HUES6 (cell line): Measurements from ENCODE around the gene MYL4.

Source experiments
- H3K27ac ChIP-seq: 2 replicates; pipeline ENCODE4 v1.7.0; 2013; ENCODE audit warnings: low read depth, mild to moderate bottlenecking, low read length, inconsistent platforms
- H3K27me3 ChIP-seq: 2 replicates; pipeline ENCODE4 v1.6.1; 2013; ENCODE audit warnings: low read length; ENCODE audit not compliant: control insufficient read depth, insufficient read depth
- H3K36me3 ChIP-seq: 2 replicates; pipeline ENCODE4 v1.6.1; 2013; ENCODE audit warnings: low read length; ENCODE audit not compliant: control insufficient read depth, insufficient read depth
- H3K4me1 ChIP-seq: 2 replicates; pipeline ENCODE4 v1.6.1; 2013; ENCODE audit warnings: low read length; ENCODE audit not compliant: control insufficient read depth, insufficient read depth
- H3K4me3 ChIP-seq: 2 replicates; pipeline ENCODE4 v1.5.1; 2013; ENCODE audit warnings: low read depth, low read length
- H3K9ac ChIP-seq: one replicate; pipeline ENCODE4 v1.6.1; 2013; ENCODE audit warnings: mild to moderate bottlenecking, low read length
- H3K9me3 ChIP-seq: 2 replicates; pipeline ENCODE4 v1.6.1; 2013; ENCODE audit warnings: low read depth, low read length; ENCODE audit not compliant: control insufficient read depth, insufficient read depth

MYL4 gene

DNA sequence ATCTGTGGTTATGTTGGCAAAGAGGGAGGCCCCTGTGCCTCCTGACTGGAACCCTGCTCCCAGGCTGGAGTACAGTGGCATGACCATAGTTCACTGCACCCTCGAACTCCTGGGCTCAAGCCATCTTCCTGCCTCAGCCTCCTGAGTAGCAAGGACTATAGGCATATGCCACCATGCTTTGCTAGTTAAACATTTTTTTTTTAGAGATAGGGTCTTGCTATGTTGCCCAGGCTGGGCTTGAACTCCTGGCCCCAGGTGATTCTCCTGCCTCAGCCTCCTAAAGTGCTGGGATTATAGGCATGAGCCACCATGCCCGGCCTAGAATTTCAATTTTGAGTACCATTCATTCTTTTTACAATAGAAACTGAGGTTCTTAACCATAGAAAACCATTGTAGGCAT, 23.3 kb downstream of the MYL4 start:
- peaks cover 14% of the 10 kb centered on the region for H3K27me3 ChIP-seq
- H3K9me3 ChIP-seq = no peaks in the 10 kb centered on the region
- H3K4me1 ChIP-seq = peaks cover 4% of the 10 kb centered on the region
- no peaks in the 10 kb centered on the region for H3K36me3 ChIP-seq
- no peak overlapping the region for H3K9ac ChIP-seq
- H3K4me3 ChIP-seq = no peak overlapping the region
- H3K27ac ChIP-seq = no peak overlapping the region

GRCh38 chr17:47235506-47235905, 26.4 kb downstream of the MYL4 start:
- Histone ChIP-seq H3K4me1 (no peaks in the 10 kb centered on the region; the same call in 1 of the 2 replicates), H3K36me3 (no peaks in the 10 kb centered on the region), H3K4me3 (no peak overlapping the region), H3K27ac (no peak overlapping the region), H3K27me3 (peaks cover 8% of the 10 kb centered on the region), H3K9ac (no peak overlapping the region), H3K9me3 (no peaks in the 10 kb centered on the region)

GRCh38 chr17:47235923-47236322, 26.8 kb downstream of the MYL4 start:
- no peak overlapping the region for H3K9ac ChIP-seq
- no peaks in the 10 kb centered on the region; the same call in 1 of the 2 replicates for H3K4me1 ChIP-seq
- no peaks in the 10 kb centered on the region for H3K36me3 ChIP-seq
- no peaks in the 10 kb centered on the region for H3K9me3 ChIP-seq
- no peak overlapping the region for H3K4me3 ChIP-seq
- no peak overlapping the region for H3K27ac ChIP-seq
- H3K27me3 ChIP-seq = peaks cover 5% of the 10 kb centered on the region

- Histone ChIP-seq H3K9ac (no peak overlapping the region), H3K27me3 (no peaks in the 10 kb centered on the region), H3K9me3 (no peaks in the 10 kb centered on the region), H3K36me3 (no peaks in the 10 kb centered on the region), H3K4me1 (no peaks in the 10 kb centered on the region; the same call in 1 of the 2 replicates), H3K27ac (no peak overlapping the region), H3K4me3 (no peak overlapping the region)
Measured at GRCh38 chr17:47237841-47238240, 28.7 kb downstream of the MYL4 start.

DNA sequence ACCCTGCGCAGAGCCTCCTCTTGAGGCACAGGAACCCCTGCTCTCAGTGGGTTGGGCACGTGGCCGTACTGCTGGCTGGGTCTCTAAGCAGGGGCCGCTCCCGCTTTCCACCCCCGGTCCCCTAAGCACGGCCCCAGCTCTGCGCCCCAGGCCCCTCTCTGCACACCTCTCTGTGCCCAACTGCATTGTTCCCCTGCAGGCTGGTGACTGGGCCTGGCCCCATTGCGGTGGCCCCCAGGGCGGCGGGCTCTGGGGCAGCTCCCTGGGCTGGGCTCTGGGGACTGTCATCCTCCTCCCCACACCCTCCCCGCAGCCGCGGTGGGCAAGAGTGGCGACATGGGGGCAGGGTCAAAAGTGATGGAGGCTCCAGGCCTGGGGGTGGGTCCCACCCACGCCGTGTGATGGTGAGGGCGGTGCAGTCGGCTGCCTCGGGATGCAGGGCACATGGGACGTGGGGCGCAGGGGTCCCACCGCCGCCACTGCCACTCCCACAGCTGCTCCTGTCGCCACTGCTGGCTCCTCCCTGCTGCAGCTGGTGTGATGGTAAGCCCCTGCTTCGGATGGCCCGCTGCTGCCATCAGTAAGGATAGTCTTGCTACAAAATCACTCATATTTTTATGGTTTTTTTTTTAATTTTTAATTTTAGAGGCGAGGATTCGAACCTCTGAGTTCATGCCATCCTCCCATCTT, 29.3 kb downstream of the MYL4 start:
- Histone ChIP-seq H3K27ac (no peak overlapping the region), H3K27me3 (no peaks in the 10 kb centered on the region), H3K4me3 (no peak overlapping the region), H3K36me3 (no peaks in the 10 kb centered on the region), H3K9ac (no peak overlapping the region), H3K4me1 (no peaks in the 10 kb centered on the region; the same call in 1 of the 2 replicates), H3K9me3 (no peaks in the 10 kb centered on the region)

DNA sequence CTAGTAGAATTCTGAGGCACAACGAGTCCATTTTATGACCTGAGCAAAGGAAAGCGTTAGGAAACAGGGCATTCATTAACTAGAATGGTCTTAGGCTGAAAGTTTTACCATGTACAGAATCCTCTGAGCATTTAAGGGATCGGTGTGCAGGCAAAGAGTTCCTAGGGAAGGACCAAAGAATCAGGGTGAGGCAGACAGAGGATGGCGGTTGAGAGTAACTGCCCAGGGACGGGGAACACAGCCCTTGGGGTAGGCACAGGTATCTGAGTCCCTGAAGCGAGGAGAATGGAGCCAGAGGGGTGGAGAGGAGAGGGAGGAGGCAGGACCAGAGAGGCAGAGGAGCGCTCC, 30.4 kb downstream of the MYL4 start:
- Histone ChIP-seq H3K27ac (no peak overlapping the region), H3K4me3 (no peak overlapping the region), H3K9me3 (no peaks in the 10 kb centered on the region), H3K9ac (no peak overlapping the region), H3K36me3 (no peaks in the 10 kb centered on the region), H3K27me3 (no peaks in the 10 kb centered on the region), H3K4me1 (no peaks in the 10 kb centered on the region; the same call in 1 of the 2 replicates)

GRCh38 chr17:47239967-47240651, 31.0 kb downstream of the MYL4 start:
- Histone ChIP-seq H3K4me3 (no peak overlapping the region), H3K27ac (no peak overlapping the region), H3K4me1 (no peaks in the 10 kb centered on the region; the same call in 1 of the 2 replicates), H3K9me3 (no peaks in the 10 kb centered on the region), H3K36me3 (no peaks in the 10 kb centered on the region), H3K27me3 (no peaks in the 10 kb centered on the region), H3K9ac (no peak overlapping the region)

DNA sequence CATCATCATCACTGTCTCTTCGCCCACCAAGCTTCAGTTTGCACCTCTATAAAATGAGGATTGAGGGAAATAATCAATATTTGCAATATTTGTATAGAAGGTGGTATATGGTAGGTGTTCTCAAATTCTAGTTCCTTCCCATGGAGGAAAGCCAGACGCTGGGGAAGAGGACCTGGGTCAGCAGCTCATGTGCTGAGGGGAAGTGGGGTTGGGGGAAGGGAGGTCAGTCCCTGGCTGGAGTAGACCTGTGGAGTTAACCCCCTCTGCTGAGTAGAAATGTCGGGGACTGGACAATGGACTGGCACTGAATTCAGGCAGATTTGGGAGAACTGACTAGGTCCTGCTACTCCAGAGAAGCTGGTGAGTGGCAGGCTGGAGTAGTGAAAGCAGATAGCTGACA, 31.7 kb downstream of the MYL4 start:
- H3K4me3 ChIP-seq = no peak overlapping the region
- no peaks in the 10 kb centered on the region; the same call in 1 of the 2 replicates for H3K27me3 ChIP-seq
- H3K9me3 ChIP-seq = no peaks in the 10 kb centered on the region
- H3K36me3 ChIP-seq = no peaks in the 10 kb centered on the region
- H3K27ac ChIP-seq = no peak overlapping the region
- H3K9ac ChIP-seq = no peak overlapping the region
- H3K4me1 ChIP-seq = no peaks in the 10 kb centered on the region; the same call in 1 of the 2 replicates

DNA sequence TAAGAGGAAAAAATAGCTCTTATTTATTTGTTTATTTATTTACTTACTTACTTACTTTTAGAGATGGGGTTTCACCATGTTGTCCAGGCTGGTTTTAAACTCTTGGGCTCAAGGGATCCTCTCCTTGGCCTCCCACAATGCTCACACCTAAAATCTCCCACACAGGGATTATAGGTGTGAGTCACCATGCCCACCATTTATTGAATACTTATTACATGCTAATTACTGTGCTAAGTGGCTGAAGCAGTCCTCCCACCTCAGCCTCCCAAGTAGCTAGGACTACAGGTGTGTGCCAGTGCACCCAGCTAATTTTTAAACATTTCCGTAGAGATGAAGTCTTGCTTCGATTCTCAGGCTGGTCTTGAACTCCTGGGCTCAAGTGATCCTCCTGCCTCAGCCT, 33.5 kb downstream of the MYL4 start:
- H3K9ac ChIP-seq = no peak overlapping the region
- H3K27ac ChIP-seq = no peak overlapping the region
- H3K4me3 ChIP-seq = no peak overlapping the region
- H3K27me3 ChIP-seq = no peaks in the 10 kb centered on the region; the same call in 1 of the 2 replicates
- H3K4me1 ChIP-seq = no peaks in the 10 kb centered on the region; the same call in 1 of the 2 replicates
- H3K9me3 ChIP-seq = no peaks in the 10 kb centered on the region
- H3K36me3 ChIP-seq = no peaks in the 10 kb centered on the region

DNA sequence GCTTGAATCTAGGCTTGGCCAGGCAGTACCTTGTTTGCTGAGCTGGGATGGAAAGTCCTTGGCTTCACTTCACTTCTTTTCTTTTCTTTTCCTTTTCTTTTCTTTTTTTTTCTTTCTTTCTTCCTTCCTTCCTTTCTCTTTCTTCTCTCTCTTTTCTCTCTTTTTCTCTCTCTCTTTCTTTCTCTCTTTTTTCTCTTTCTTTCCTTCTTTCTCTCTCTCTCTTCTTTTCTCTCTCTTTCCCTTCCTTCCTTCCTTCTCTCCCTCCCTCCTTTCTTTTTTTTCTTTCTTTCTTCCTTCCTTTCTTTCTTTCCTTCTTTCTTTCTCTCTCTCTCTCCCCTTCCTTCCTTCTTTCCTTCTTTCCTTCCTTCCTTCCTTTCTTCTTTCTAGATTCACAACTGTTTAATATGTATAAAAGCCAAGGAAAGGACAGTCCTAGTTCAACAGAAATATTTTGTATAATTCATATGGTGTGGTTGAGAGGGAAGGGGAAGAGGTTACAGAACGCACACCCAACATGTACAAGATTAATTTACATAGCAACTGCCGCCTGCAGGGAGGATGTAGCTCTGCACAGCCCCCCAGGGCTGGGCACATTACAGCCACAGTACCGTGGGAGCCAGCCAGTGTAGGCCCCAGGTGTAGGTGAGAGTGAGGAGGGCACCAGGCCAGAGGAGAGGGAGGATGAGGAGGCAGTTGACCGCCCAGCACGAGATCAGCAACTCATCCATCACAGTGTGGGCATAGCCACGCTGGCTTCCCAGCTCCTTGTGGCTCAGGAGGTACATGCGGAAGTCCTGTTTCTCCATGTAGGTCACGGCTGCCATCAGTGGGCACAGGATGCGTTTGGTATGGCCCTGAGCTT, 34.8 kb downstream of the MYL4 start:
- no peak overlapping the region for H3K9ac ChIP-seq
- no peaks in the 10 kb centered on the region for H3K36me3 ChIP-seq
- H3K4me3 ChIP-seq = no peak overlapping the region
- no peak overlapping the region for H3K27ac ChIP-seq
- H3K27me3 ChIP-seq = no peaks in the 10 kb centered on the region; the same call in 1 of the 2 replicates
- H3K4me1 ChIP-seq = no peaks in the 10 kb centered on the region; the same call in 1 of the 2 replicates
- H3K9me3 ChIP-seq = no peaks in the 10 kb centered on the region

- Histone ChIP-seq H3K36me3 (no peaks in the 10 kb centered on the region), H3K9me3 (no peaks in the 10 kb centered on the region), H3K27ac (no peak overlapping the region), H3K4me3 (no peak overlapping the region), H3K27me3 (no peaks in the 10 kb centered on the region; the same call in 1 of the 2 replicates), H3K9ac (no peak overlapping the region), H3K4me1 (no peaks in the 10 kb centered on the region; the same call in 1 of the 2 replicates)
Measured at GRCh38 chr17:47244697-47245096, 35.5 kb downstream of the MYL4 start.
